Ectodermal cell (in vitro differentiated cells): ENCODE data around the gene GABRP. TPM values are rescaled to one million over a fixed set of nuclear protein-coding genes. Genes with fewer than 3 reads are reported as not detected.

Experiments
- H3K27ac ChIP-seq: 2 replicates; pipeline ENCODE4 v1.7.0; 2013; ENCODE audit warnings: mild to moderate bottlenecking, low read depth, low read length; ENCODE audit not compliant: insufficient read depth, poor library complexity, severe bottlenecking
- H3K27me3 ChIP-seq: 2 replicates; pipeline ENCODE4 v1.7.0; 2013; ENCODE audit warnings: mild to moderate bottlenecking, low read length; ENCODE audit not compliant: insufficient read depth, control insufficient read depth, poor library complexity, severe bottlenecking
- H3K36me3 ChIP-seq: one replicate; pipeline ENCODE4 v1.7.0; 2013; ENCODE audit warnings: low read length; ENCODE audit not compliant: control insufficient read depth, insufficient read depth
- H3K4me1 ChIP-seq: one replicate; pipeline ENCODE4 v1.7.0; 2013; ENCODE audit warnings: low read length; ENCODE audit not compliant: control insufficient read depth, insufficient read depth
- H3K4me3 ChIP-seq: 2 replicates; pipeline ENCODE4 v1.7.0; 2013; ENCODE audit warnings: low read depth, low read length, control low read depth; ENCODE audit not compliant: insufficient read depth
- H3K9me3 ChIP-seq: 2 replicates; pipeline ENCODE4 v1.7.0; 2013; ENCODE audit warnings: mild to moderate bottlenecking, low read length, moderate library complexity; ENCODE audit not compliant: control insufficient read depth
- WGBS, 2 experiments: methylation state at CpG; one replicate each; pipeline ENCODE4 v1.1.7; 2013; ENCODE audit warnings: missing lambda C conversion rate in 2 of 2; 5-methylcytosine and 5-hydroxymethylcytosine counted together
- polyA plus RNA-seq, 4 experiments: library from polyadenylated mRNA; stranded (reverse); fragments of 50-300 nt; gene quantifications; one replicate each; pipeline ENCODE4 v1.2.3, GENCODE V29; 2013

The GABRP gene, protein sequence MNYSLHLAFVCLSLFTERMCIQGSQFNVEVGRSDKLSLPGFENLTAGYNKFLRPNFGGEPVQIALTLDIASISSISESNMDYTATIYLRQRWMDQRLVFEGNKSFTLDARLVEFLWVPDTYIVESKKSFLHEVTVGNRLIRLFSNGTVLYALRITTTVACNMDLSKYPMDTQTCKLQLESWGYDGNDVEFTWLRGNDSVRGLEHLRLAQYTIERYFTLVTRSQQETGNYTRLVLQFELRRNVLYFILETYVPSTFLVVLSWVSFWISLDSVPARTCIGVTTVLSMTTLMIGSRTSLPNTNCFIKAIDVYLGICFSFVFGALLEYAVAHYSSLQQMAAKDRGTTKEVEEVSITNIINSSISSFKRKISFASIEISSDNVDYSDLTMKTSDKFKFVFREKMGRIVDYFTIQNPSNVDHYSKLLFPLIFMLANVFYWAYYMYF
- 0.87 TPM for polyA plus RNA-seq (2013, experiment 1 of 4)
- polyA plus RNA-seq (2013, experiment 2 of 4), result 0.75 TPM
- 0.53 TPM for polyA plus RNA-seq (2013, experiment 3 of 4)
- polyA plus RNA-seq (2013, experiment 4 of 4), result 0.20 TPM

DNA sequence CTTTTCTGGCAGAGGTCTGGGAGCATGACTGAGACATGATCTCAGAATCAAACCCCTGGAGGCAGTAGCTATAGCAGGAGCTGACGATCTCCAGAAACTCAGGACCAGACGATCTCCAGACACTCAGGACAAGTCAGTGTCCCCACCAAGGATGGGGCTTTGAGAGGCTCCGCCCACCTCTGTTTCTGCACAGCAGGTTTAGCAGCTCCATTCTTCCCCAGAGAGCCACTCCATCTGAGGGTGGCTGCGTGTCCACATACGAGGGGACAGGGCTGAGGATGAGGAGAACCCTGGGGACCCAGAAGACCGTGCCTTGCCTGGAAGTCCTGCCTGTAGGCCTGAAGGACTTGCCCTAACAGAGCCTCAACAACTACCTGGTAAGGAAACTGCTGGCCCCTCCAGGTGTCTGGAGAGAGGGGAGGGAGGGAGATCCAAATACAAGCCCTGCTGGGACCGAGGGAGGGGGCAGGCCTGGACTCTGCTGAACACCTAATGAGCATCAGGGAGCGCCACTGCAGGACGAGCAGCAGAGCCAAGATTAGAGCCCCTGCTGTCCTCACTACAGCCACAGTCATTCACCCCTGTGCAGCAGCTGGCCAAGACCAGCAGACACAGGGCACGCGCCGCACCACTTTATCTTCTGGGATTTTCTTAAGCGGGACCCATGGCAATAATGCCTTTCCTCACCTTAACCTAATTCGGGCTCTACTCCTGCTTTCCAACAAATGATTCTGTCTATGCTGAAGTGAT, at the start of gene GABRP:
Gene GABRP, plus strand, starts transcription at position 228 of the 750 bp plus-strand sequence. CDS start 4,891 bp downstream, outside the sequence.
- 85 to 87% methylated on average over 14 of the region's 14 CpGs for WGBS, 2 experiments
- Histone ChIP-seq H3K4me1 (no peaks in the 10 kb centered on the region), H3K9me3 (no peaks in the 10 kb centered on the region), H3K36me3 (no peaks in the 10 kb centered on the region), H3K27ac (no peak within 1 kb of the TSS), H3K27me3 (no peaks in the 10 kb centered on the region), H3K4me3 (no peak within 1 kb of the TSS)

DNA sequence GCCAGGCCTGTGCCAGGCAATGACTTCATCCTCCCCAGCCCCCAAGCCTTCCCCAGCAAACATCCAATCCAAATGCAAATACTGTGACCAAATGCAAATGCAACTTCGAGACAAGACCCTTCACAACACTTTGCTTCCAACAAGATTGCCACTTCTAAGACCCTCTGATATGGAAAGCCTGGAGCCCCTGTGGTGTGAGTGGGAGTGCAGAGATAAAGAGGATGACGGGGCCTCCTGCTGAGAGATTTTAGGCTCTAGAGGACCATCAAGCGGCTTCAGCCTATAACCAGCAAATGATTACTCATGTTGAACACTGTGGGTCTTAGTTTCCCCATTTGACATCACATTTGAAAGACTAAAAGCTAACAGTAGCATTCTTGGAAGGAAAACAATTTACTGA, 46.6 kb upstream of the GABRP start:
- 30 to 42% methylated on average over 3 of the region's 3 CpGs for WGBS, 2 experiments
- Histone ChIP-seq H3K4me3 (no peak overlapping the region), H3K9me3 (no peaks in the 10 kb centered on the region)

DNA sequence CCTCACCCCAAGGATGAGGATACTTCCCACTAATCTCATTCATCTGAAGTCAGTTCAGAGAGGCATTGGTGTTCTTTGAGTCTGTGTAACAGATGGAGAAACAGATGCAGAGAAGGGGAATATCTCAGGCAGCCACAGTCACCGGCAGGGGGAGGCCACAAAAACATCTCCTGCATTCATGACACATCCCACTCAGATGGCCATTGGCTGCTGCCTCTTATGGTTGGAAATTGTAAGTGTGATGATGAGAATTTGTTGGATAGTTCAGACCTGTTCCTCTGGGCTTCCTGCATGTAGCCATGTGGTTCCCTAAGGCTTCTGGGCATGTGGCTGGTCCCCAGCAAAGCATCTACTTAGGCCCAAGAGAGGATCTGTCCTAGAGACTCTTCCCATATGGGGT, 45.9 kb upstream of the GABRP start:
- no peaks in the 10 kb centered on the region for H3K9me3 ChIP-seq
- H3K27me3 ChIP-seq, result no peaks in the 10 kb centered on the region
- 80 to 100% methylated on average over 1 of the region's 1 CpG for WGBS, 2 experiments
- no peak overlapping the region for H3K4me3 ChIP-seq
- H3K4me1 ChIP-seq, result no peaks in the 10 kb centered on the region
- no peak overlapping the region for H3K27ac ChIP-seq
- H3K36me3 ChIP-seq, result no peaks in the 10 kb centered on the region

More for the DNA sequence above, 46.6 kb upstream of the GABRP start:
- H3K36me3 ChIP-seq, result no peaks in the 10 kb centered on the region
- no peaks in the 10 kb centered on the region for H3K4me1 ChIP-seq
- H3K27me3 ChIP-seq, result no peaks in the 10 kb centered on the region
- H3K27ac ChIP-seq, result no peak overlapping the region

DNA sequence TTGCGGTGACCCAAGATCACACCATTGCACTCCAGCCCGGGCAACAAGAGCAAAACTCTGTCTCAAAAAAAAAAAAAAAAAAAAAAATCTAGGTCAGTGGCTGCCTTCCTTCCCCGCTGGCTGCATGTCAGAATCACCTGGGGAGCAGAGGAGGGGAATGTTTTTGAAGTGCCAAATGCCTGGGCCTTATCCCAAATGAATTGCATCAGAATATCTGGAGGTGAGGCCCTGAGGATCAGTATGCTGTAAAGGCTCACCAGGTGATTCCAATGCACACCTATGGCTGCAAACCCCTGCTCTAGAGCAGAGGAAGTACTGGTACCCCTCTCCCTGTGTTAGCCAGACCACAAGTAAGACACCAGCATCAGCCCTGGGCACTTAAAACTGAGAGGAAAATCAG, 44.7 kb upstream of the GABRP start:
- H3K4me1 ChIP-seq, result no peaks in the 10 kb centered on the region
- no peaks in the 10 kb centered on the region for H3K36me3 ChIP-seq
- peaks cover 3% of the 10 kb centered on the region for H3K27me3 ChIP-seq
- no peak overlapping the region for H3K27ac ChIP-seq
- 55 to 92% methylated on average over 1 to 3 of the region's 3 CpGs for WGBS, 2 experiments
- H3K9me3 ChIP-seq, result no peaks in the 10 kb centered on the region
- no peak overlapping the region for H3K4me3 ChIP-seq

DNA sequence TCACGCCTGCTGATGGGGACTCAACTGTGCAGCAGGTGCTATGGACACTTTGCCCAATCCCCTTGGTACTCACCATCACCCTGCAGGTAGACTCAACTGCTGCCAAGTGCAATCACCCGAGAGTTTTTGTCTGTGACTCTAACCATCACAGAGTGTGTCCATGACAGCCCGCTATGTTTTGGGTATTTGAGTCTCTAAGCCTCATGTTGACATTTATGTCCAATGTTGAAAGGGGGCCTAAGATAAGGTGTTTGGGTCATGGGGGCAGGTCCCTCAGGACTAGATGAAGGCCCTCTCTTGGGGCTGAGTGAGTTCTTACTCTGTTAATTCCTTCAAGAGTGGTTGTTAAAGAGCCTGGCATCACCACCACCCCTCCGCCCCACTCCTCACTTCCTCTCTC, 44.1 kb upstream of the GABRP start:
- Histone ChIP-seq H3K4me3 (no peak overlapping the region), H3K4me1 (no peaks in the 10 kb centered on the region), H3K9me3 (no peaks in the 10 kb centered on the region), H3K27ac (no peak overlapping the region), H3K36me3 (no peaks in the 10 kb centered on the region), H3K27me3 (peaks cover 8% of the 10 kb centered on the region)
- WGBS, 2 experiments, result 95 to 97% methylated on average over 4 of the region's 4 CpGs

DNA sequence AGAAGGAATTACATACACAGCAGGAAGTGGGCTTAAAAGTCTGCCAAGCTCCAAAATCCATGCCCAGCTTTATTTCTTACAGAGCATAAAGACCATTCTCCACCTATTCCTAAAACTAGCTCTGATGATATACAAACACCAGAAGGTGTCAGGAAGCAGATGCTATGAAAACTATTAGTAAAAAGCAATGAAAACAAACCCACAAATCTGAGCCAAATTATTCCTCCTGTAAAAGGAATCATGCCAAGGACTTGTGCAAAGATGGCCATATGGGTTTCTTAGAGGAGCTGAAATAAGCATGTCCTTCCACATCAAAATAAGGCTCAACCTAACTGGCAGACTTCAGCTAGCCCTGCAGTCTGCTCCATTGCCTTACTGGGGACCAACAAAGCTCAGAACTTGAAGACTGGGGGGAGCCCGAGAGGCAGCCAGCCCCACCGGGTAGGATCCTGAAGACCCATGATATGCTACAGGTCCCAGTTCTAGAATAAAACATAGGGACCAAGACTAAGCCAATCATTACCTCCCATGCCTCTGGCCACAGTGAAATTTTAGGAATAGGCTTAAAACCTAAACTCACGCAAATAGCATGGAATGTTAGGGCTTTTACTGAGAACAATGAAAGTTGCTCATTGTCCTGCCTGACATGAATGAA, 42.8 kb upstream of the GABRP start:
- H3K27ac ChIP-seq, result no peak overlapping the region
- H3K9me3 ChIP-seq, result no peaks in the 10 kb centered on the region
- H3K36me3 ChIP-seq, result no peaks in the 10 kb centered on the region
- no peaks in the 10 kb centered on the region for H3K4me1 ChIP-seq
- H3K27me3 ChIP-seq, result peaks cover 17% of the 10 kb centered on the region
- no peak overlapping the region for H3K4me3 ChIP-seq
- 68 to 73% methylated on average over 3 of the region's 3 CpGs for WGBS, 2 experiments

DNA sequence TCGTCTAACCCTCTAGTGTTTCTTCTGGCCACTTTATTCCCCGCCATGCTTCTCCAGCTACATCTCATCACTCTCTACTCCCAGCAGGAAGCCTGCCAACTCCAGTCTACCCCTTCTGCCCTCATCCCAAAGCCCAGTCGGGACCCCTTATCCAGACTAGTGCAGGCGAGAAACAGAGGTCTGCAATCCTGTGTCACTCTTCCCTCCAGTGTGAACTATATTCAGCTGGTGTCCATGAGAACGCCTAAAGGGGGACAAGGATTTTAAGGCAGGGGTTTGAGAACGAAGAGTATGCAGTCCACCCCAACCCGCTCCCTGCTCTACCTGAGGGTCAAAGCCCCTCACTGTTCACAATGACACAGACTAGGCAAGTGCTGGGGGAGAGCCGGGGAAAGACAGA, 41.7 kb upstream of the GABRP start:
- 92 to 93% methylated on average over 8 of the region's 8 CpGs for WGBS, 2 experiments

DNA sequence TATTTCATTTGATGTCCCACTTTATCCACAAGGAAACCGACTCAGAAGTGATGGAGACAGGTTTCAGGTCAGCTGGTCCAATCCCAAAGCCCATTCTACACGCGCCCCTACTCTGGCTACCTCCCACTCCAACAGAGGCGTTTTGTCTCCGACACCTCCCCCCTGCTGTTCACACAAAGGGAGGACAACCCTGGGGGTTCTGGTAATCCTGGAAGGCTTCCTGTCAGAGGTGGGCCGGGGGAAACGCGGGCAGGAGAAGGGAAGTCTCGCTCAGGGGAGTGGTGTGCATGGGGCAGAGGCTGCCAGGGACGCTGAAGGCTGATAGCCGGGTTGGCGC, 39.7 kb upstream of the GABRP start:
- Histone ChIP-seq H3K4me3 (peak overlapping the region; percentile 27), H3K36me3 (no peaks in the 10 kb centered on the region), H3K4me1 (peaks cover 8% of the 10 kb centered on the region), H3K27ac (no peak overlapping the region), H3K9me3 (no peaks in the 10 kb centered on the region), H3K27me3 (peaks cover 17% of the 10 kb centered on the region)
- WGBS, 2 experiments, result 9 to 11% methylated on average over 12 of the region's 12 CpGs

More for the DNA sequence above, 41.7 kb upstream of the GABRP start:
- H3K27ac ChIP-seq, result no peak overlapping the region
- peaks cover 17% of the 10 kb centered on the region for H3K27me3 ChIP-seq
- H3K9me3 ChIP-seq, result no peaks in the 10 kb centered on the region
- no peaks in the 10 kb centered on the region for H3K36me3 ChIP-seq
- H3K4me1 ChIP-seq, result peaks cover 8% of the 10 kb centered on the region
- H3K4me3 ChIP-seq, result no peak overlapping the region

DNA sequence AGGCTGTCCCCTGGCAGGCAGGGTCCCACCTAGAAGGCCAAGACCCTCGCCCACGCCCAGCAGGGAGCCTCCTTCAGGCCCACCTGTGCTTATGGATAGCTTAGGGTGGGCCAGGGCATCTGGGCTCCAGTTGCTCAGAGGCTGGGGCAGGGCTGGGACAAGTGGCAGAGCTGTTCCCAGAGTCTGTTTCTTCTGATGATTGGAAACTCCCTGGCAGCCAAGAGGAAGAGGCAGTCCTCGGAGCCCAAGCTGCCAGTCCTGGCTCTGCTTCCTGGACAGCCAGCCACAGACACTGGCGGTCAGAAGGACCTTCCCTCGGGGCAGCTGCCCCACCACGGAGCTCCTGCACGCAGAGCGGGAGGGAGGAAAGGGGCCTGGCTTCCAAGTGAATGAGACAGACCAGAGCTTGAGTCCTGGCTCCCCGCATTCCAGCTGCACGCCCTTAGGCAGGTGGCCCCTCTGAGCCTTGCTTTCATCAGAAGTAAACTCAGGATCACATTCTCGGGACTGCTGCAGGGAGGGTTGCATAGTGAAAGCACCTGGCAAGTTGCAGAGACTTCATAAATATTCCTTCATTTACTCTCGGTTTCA, 37.9 kb upstream of the GABRP start:
- peaks cover 8% of the 10 kb centered on the region for H3K4me1 ChIP-seq
- H3K27me3 ChIP-seq, result peaks cover 17% of the 10 kb centered on the region
- H3K27ac ChIP-seq, result peak overlapping the region; percentile 26
- no peaks in the 10 kb centered on the region for H3K9me3 ChIP-seq
- WGBS, 2 experiments, result 31 to 32% methylated on average over 12 of the region's 12 CpGs
- H3K4me3 ChIP-seq, result no peak overlapping the region
- no peaks in the 10 kb centered on the region for H3K36me3 ChIP-seq
